H9 (cell line): ENCODE measurements around the gene CREB5. TPM values are rescaled to one million over a fixed set of nuclear protein-coding genes. Genes with fewer than 3 reads are reported as not detected.

Source experiments
- DNase-seq: peaks from one replicate; pipeline ENCODE4 v3.0.0-alpha.2; 2017
- H2AFZ ChIP-seq: one replicate; pipeline ENCODE4 v1.6.1; 2013; ENCODE audit warnings: mild to moderate bottlenecking, low read length, control low read depth, moderate library complexity
- H2AK5ac ChIP-seq: 2 replicates; pipeline ENCODE4 v1.6.1; 2013; ENCODE audit warnings: low read length, control low read depth, mixed read lengths; ENCODE audit not compliant: insufficient read length
- H2BK120ac ChIP-seq: one replicate; pipeline ENCODE4 v1.6.1; 2013; ENCODE audit warnings: low read depth, mild to moderate bottlenecking, low read length, control low read depth, inconsistent platforms; ENCODE audit not compliant: poor library complexity, severe bottlenecking
- H2BK12ac ChIP-seq: 2 replicates; pipeline ENCODE4 v1.6.1; 2013; ENCODE audit warnings: low read length, control low read depth, mixed read lengths, low read depth; ENCODE audit not compliant: insufficient read length
- H2BK15ac ChIP-seq: 2 replicates; pipeline ENCODE4 v1.6.1; 2013; ENCODE audit warnings: low read depth, low read length, control low read depth
- H2BK20ac ChIP-seq: one replicate; pipeline ENCODE4 v1.6.1; 2013; ENCODE audit warnings: low read depth, mild to moderate bottlenecking, low read length, control low read depth, inconsistent platforms; ENCODE audit not compliant: poor library complexity, severe bottlenecking
- H2BK5ac ChIP-seq: 2 replicates; pipeline ENCODE4 v1.6.1; 2013; ENCODE audit warnings: low read length, control low read depth, mixed read lengths; ENCODE audit not compliant: insufficient read length
- H3K14ac ChIP-seq: 2 replicates; pipeline ENCODE4 v1.6.1; 2013; ENCODE audit warnings: low read length, control low read depth; ENCODE audit not compliant: insufficient read depth
- H3K18ac ChIP-seq: 2 replicates; pipeline ENCODE4 v1.6.1; 2013; ENCODE audit warnings: low read depth, mild to moderate bottlenecking, mixed read lengths, low read length, control low read depth; ENCODE audit not compliant: insufficient read length
- H3K23ac ChIP-seq: 2 replicates; pipeline ENCODE4 v1.6.1; 2013; ENCODE audit warnings: low read length, control low read depth, mixed read lengths, low read depth; ENCODE audit not compliant: insufficient read length
- H3K23me2 ChIP-seq: 2 replicates; pipeline ENCODE4 v1.6.1; 2013; ENCODE audit warnings: low read depth, mild to moderate bottlenecking, mixed read lengths, low read length, control low read depth; ENCODE audit not compliant: insufficient read length, poor library complexity, severe bottlenecking
- H3K27ac ChIP-seq: 2 replicates; pipeline ENCODE4 v1.5.1; 2013; ENCODE audit warnings: low read length, control low read depth, mixed read lengths, low read depth; ENCODE audit not compliant: insufficient read length
- H3K27me3 ChIP-seq: 2 replicates; pipeline ENCODE4 v1.6.1; 2013; ENCODE audit warnings: low read length, control low read depth, inconsistent platforms; ENCODE audit not compliant: insufficient read depth
- H3K4ac ChIP-seq: 2 replicates; pipeline ENCODE4 v1.6.1; 2013; ENCODE audit warnings: low read depth, mild to moderate bottlenecking, control low read depth, inconsistent platforms, low read length, moderate library complexity
- H3K4me1 ChIP-seq: 2 replicates; pipeline ENCODE4 v1.6.1; 2013; ENCODE audit warnings: low read length, control low read depth, inconsistent platforms; ENCODE audit not compliant: insufficient read depth
- H3K4me2 ChIP-seq: 2 replicates; pipeline ENCODE4 v1.6.1; 2013; ENCODE audit warnings: low read length, control low read depth, mixed read lengths; ENCODE audit not compliant: insufficient read length, insufficient read depth
- H3K56ac ChIP-seq: 2 replicates; pipeline ENCODE4 v1.6.1; 2013; ENCODE audit warnings: low read depth, mild to moderate bottlenecking, mixed read lengths, low read length, control low read depth; ENCODE audit not compliant: insufficient read length
- H3K79me1 ChIP-seq: 2 replicates; pipeline ENCODE4 v1.6.1; 2013; ENCODE audit warnings: low read depth, mild to moderate bottlenecking, moderate library complexity, low read length, control low read depth, inconsistent platforms; ENCODE audit not compliant: insufficient read depth, poor library complexity, severe bottlenecking
- H3K79me2 ChIP-seq: 2 replicates; pipeline ENCODE4 v1.6.1; 2013; ENCODE audit warnings: low read length, control low read depth, inconsistent platforms; ENCODE audit not compliant: insufficient read depth
- H3K9ac ChIP-seq: 2 replicates; pipeline ENCODE4 v1.6.1; 2013; ENCODE audit warnings: low read length, control low read depth, mixed read lengths; ENCODE audit not compliant: insufficient read length; ENCODE audit errors: extremely low read depth
- H3K9me3 ChIP-seq: one replicate; pipeline ENCODE4 v1.6.1; 2013; ENCODE audit warnings: low read depth, low read length, inconsistent platforms; ENCODE audit not compliant: control insufficient read depth
- H3T11ph ChIP-seq: one replicate; pipeline ENCODE4 v1.6.1; 2013; ENCODE audit warnings: mild to moderate bottlenecking, low read length, control low read depth, inconsistent platforms
- H4K20me1 ChIP-seq: one replicate; pipeline ENCODE4 v1.6.1; 2013; ENCODE audit not compliant: control insufficient read depth, insufficient read length, insufficient read depth
- H4K5ac ChIP-seq: 2 replicates; pipeline ENCODE4 v1.6.1; 2013; ENCODE audit warnings: low read depth, mild to moderate bottlenecking, mixed read lengths, low read length, control low read depth; ENCODE audit not compliant: insufficient read length
- H4K8ac ChIP-seq: replicated peaks from 2 replicates; pipeline ENCODE4 v1.6.1; 2013; ENCODE audit warnings: low read length, control low read depth, mixed read lengths, low read depth; ENCODE audit not compliant: insufficient read length
- H4K91ac ChIP-seq: 2 replicates; pipeline ENCODE4 v1.6.1; 2013; ENCODE audit warnings: low read depth, mild to moderate bottlenecking, moderate library complexity, mixed read lengths, low read length, control low read depth; ENCODE audit not compliant: insufficient read length
- H3K27ac Mint-ChIP-seq, 3 experiments: 2 replicates in 2 of 3; 3 replicates in 1 of 3; pipeline ENCODE4 v1.8.0; 2020 to 2021; ENCODE audit warnings: mixed read lengths in 3 of 3, mild to moderate bottlenecking in 1 of 3, moderate library complexity in 1 of 3
- H3K27me3 Mint-ChIP-seq: 2 replicates; pipeline ENCODE4 v1.8.0; 2021; ENCODE audit warnings: low read depth, mild to moderate bottlenecking, moderate library complexity, mixed read lengths
- H3K36me3 Mint-ChIP-seq, 3 experiments: 2 replicates in 2 of 3; 3 replicates in 1 of 3; pipeline ENCODE4 v1.8.0; 2020 to 2021; ENCODE audit warnings: low read depth in 3 of 3, mixed read lengths in 3 of 3; ENCODE audit not compliant: insufficient read depth in 1 of 3
- H3K4me1 Mint-ChIP-seq, 2 experiments: 2 replicates each; pipeline ENCODE4 v1.8.0; 2020; ENCODE audit warnings: mixed read lengths in 2 of 2
- H3K4me3 Mint-ChIP-seq, 2 experiments: 2 replicates in 1 of 2; 3 replicates in 1 of 2; pipeline ENCODE4 v1.8.0; 2020 to 2021; ENCODE audit warnings: mild to moderate bottlenecking in 2 of 2, mixed read lengths in 2 of 2, moderate library complexity in 1 of 2
- H3K9me3 Mint-ChIP-seq, 2 experiments: 2 replicates in 1 of 2; 3 replicates in 1 of 2; pipeline ENCODE4 v1.8.0; 2020; ENCODE audit warnings: mild to moderate bottlenecking in 2 of 2, mixed read lengths in 2 of 2, moderate library complexity in 1 of 2
- whole genome bisulfite sequencing: extraction: QIAGEN DNeasy Blood & Tissue Kit; methylation state at CpG from one replicate; pipeline ENCODE4 v1.1.7; 2013; ENCODE audit warnings: missing lambda C conversion rate, low lambda C conversion rate, mixed read lengths; ENCODE audit not compliant: insufficient read length; ENCODE audit errors: extremely low coverage; 5-methylcytosine and 5-hydroxymethylcytosine counted together
- total RNA-seq: library from RNA; stranded (reverse); gene quantifications from 2 replicates; pipeline ENCODE4 v1.2.1, GENCODE V29; 2021
- TF ChIP-seq, protein P1 (sequence below): fragments of 200-600 bp; sonication (generic); conservative IDR thresholded peaks from 3 replicates; pipeline ENCODE4 v1.8.0; 2021; ENCODE audit warnings: antibody characterized with exemption, mild to moderate bottlenecking

Gene CREB5
- total RNA-seq, 1 experiment from 2014 or later: 4.0 TPM

DNA sequence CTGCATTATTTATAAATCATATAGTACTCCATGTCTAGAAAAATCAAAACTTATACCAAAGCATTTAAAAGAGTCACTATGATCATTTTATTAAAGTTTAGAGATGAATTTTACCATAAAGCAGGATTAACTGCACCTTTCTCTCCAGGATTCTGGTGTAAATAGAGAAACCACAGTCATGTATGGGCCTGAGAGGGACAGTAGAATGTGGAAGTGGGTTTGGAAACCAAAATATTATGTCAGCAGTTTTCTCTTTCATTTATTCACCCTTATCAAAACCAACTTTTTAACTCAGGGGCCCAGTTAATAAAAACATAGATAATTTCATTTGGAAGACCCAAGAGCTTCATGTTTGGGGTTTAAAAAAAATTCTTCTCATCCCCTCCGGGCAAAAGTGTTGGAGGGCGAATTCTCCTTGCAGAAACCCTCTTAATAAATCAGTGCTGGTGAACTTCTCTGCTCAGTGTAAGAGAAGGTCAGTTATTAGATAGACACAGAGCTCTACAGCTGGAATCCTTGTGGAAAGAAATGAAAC lies 266.2 kb downstream of the CREB5 start:
- H3K36me3 Mint-ChIP-seq: no peaks in the 10 kb centered on the region; a peak in 1 of 7 replicates

More for the DNA sequence above, 266.2 kb downstream of the CREB5 start:
- Histone ChIP-seq H3T11ph (no peak overlapping the region), H3K9ac (no peak overlapping the region), H4K8ac (no peak overlapping the region), H3K23me2 (no peaks in the 10 kb centered on the region), H3K27me3 (no peaks in the 10 kb centered on the region), H3K18ac (no peak overlapping the region), H3K23ac (no peak overlapping the region), H4K91ac (no peak overlapping the region), H2AFZ (no peak overlapping the region), H2BK120ac (no peak overlapping the region), H4K20me1 (no peaks in the 10 kb centered on the region), H3K79me1 (no peaks in the 10 kb centered on the region), H4K5ac (no peak overlapping the region), H3K9me3 (no peaks in the 10 kb centered on the region), H2BK12ac (no peak overlapping the region), H2BK15ac (no peak overlapping the region), H3K14ac (no peak overlapping the region), H3K79me2 (no peaks in the 10 kb centered on the region), H3K27ac (no peak overlapping the region), H3K4me2 (no peak overlapping the region), H2BK5ac (no peak overlapping the region), H2AK5ac (no peak overlapping the region), H2BK20ac (no peak overlapping the region), H3K4me1 (peaks cover 19% of the 10 kb centered on the region), H3K56ac (no peak overlapping the region), H3K4ac (no peak overlapping the region)
- no CpG with 5 or more reads among the region's 2 CpGs for WGBS
- H3K27me3 Mint-ChIP-seq: 0 out of 2 replicates have a peak, but pooled peaks cover 2% of the 10 kb centered on the region
- no peak overlapping the region for H3K27ac Mint-ChIP-seq
- H3K4me3 Mint-ChIP-seq: no peak overlapping the region
- DNase-seq: no peak
- TF ChIP-seq, protein P1, sequence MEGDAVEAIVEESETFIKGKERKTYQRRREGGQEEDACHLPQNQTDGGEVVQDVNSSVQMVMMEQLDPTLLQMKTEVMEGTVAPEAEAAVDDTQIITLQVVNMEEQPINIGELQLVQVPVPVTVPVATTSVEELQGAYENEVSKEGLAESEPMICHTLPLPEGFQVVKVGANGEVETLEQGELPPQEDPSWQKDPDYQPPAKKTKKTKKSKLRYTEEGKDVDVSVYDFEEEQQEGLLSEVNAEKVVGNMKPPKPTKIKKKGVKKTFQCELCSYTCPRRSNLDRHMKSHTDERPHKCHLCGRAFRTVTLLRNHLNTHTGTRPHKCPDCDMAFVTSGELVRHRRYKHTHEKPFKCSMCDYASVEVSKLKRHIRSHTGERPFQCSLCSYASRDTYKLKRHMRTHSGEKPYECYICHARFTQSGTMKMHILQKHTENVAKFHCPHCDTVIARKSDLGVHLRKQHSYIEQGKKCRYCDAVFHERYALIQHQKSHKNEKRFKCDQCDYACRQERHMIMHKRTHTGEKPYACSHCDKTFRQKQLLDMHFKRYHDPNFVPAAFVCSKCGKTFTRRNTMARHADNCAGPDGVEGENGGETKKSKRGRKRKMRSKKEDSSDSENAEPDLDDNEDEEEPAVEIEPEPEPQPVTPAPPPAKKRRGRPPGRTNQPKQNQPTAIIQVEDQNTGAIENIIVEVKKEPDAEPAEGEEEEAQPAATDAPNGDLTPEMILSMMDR: no peak
- no peaks in the 10 kb centered on the region for H3K9me3 Mint-ChIP-seq
- peaks cover 32 to 47% of the 10 kb centered on the region in 2 experiments for H3K4me1 Mint-ChIP-seq
